Mucosa of descending colon (tissue), 3 donors: ENCODE measurements around the gene RCBTB1. TPM values are rescaled to one million over a fixed set of nuclear protein-coding genes. Genes with fewer than 3 reads are reported as not detected.
A peak's percentile ranks its signal among the peaks of the same experiment; 100 is the strongest.

Experiments
- ATAC-seq: fragments of 200-7000 bp; cut with Tn5 transposase; one replicate; pipeline ENCODE4 v1.9.1; 2020; ENCODE audit warnings: mild to moderate bottlenecking, moderate library complexity
- DNase-seq, 3 donors: peaks; one replicate each; pipeline ENCODE4 v3.0.0-alpha.2; 2020
- H3K36me3 ChIP-seq: fragments of 200-600 bp; one replicate; pipeline ENCODE4 v1.8.0; 2021; ENCODE audit warnings: low read depth, mild to moderate bottlenecking
- H3K4me1 ChIP-seq: fragments of 200-600 bp; one replicate; pipeline ENCODE4 v1.8.0; 2021; ENCODE audit warnings: low read depth, mild to moderate bottlenecking
- H3K4me3 ChIP-seq: fragments of 200-600 bp; one replicate; pipeline ENCODE4 v1.8.0; 2021; ENCODE audit warnings: mild to moderate bottlenecking
- H3K9me3 ChIP-seq: fragments of 200-600 bp; one replicate; pipeline ENCODE4 v1.8.0; 2021; ENCODE audit warnings: mild to moderate bottlenecking
- CTCF ChIP-seq: fragments of 200-600 bp; IDR thresholded peaks from one replicate; pipeline ENCODE4 v1.8.0; 2022; ENCODE audit warnings: antibody characterized with exemption, mild to moderate bottlenecking
- intact Hi-C, 2 donors: fragments of 100-400 bp; cut with DNase I in 1 of 2; cut with micrococcal nuclease in 1 of 2; formaldehyde crosslinking; loops; one replicate each; pipeline versions ENCODE4 v1.11.0 to v1.11.1; 2022; cut with DNase I, micrococcal nuclease
- total RNA-seq, 3 donors: library from RNA; stranded (reverse); fragmentation: NEBNext Ultra II Directional in 2 of 3; extraction: Animal tissue kit (Norgen Biotek cat#: 25700) in 2 of 3; gene quantifications; one replicate each; pipeline versions ENCODE4 v1.2.1 to v1.2.4, GENCODE V29; 2021 to 2023
- donor health status: DM: no; HTN: no; CAD: no; lungs with moderate emphysema.
- donor health status: DM: no; HTN: no; CAD: no.
- donor health status: DM: no; HTN: yes; CAD: no.

RCBTB1 gene
- total RNA-seq, 3 donors from 2014 or later = 5.3 to 11.7 (median 6.7) TPM

GRCh38 chr13:49584771-49585182 lies 581 bp downstream of the RCBTB1 start:
- DNase-seq (peak in 1 of 3 donors; percentile 7), ATAC-seq (peak; percentile 1)
- Histone ChIP-seq H3K36me3 (no peaks in the 10 kb centered on the region), H3K9me3 (no peaks in the 10 kb centered on the region), H3K4me3 (peak overlapping the region; percentile 67), H3K4me1 (peaks cover 4% of the 10 kb centered on the region)
- TF ChIP-seq CTCF = no peak
- intact Hi-C loops = no loop called here

- DNase-seq = no peak
- ATAC-seq = no peak
- intact Hi-C loops = no loop called here
Measured at GRCh38 chr13:49580980-49581680, 4.2 kb downstream of the RCBTB1 start.

GRCh38 chr13:49579501-49579900 lies 5.9 kb downstream of the RCBTB1 start:
- ATAC-seq = no peak
- no peak for DNase-seq
- Histone ChIP-seq H3K4me3 (no peak overlapping the region), H3K4me1 (no peaks in the 10 kb centered on the region), H3K9me3 (no peaks in the 10 kb centered on the region), H3K36me3 (no peaks in the 10 kb centered on the region)
- no peak for TF ChIP-seq CTCF
- intact Hi-C loops = no loop called here

More at GRCh38 chr13:49580980-49581680, 4.2 kb downstream of the RCBTB1 start:
- TF ChIP-seq CTCF = no peak
- H3K9me3 ChIP-seq = no peaks in the 10 kb centered on the region
- H3K4me1 ChIP-seq = peaks cover 1% of the 10 kb centered on the region
- H3K36me3 ChIP-seq = no peaks in the 10 kb centered on the region
- no peak overlapping the region for H3K4me3 ChIP-seq

GRCh38 chr13:49571299-49572240 lies 13.8 kb downstream of the RCBTB1 start:
- intact Hi-C loops = no loop called here
- H3K36me3 ChIP-seq = no peaks in the 10 kb centered on the region
- no peak for DNase-seq
- no peaks in the 10 kb centered on the region for H3K4me1 ChIP-seq
- H3K9me3 ChIP-seq = no peaks in the 10 kb centered on the region
- TF ChIP-seq CTCF = no peak
- ATAC-seq = no peak
- no peak overlapping the region for H3K4me3 ChIP-seq

DNA sequence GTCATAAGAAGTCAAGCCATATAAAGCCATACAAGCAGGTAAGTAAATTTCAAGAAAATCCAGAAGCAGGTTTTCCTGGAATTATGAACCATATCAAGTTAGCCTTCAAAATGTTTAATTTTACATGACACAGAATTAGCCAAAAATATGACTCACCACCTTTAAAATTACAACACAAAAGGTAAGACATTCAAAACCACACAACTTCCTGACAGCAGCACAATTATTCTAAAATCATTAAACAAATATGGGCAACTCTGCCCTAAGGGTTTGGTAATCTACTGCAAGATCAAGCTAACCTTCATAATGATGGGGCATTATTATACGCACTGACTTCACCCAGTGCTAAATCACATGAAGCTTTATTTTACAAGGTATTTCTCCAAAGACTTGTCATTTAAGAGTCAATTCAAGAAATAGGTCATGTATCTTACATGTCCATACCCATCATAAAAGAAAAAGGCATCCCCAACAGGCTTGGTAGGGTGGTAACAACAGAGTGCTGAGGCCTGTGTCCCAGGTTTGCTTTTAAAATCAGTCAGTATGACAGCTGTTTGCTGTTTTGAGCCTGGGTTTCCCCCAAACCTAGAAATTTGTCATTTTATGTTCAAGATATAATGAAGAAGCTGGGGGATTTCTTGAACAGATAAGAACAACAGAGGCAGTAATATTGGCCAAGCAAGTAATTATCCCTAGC lies 15.2 kb downstream of the RCBTB1 start:
- Histone ChIP-seq H3K4me3 (no peak overlapping the region), H3K36me3 (no peaks in the 10 kb centered on the region), H3K9me3 (no peaks in the 10 kb centered on the region), H3K4me1 (no peaks in the 10 kb centered on the region)
- no peak for TF ChIP-seq CTCF
- no peak for DNase-seq
- intact Hi-C loops = no loop called here
- ATAC-seq = no peak
